Colonic mucosa (tissue), 4 donors: ENCODE results near the gene GRM8. TPM values are rescaled to one million over a fixed set of nuclear protein-coding genes. Genes with fewer than 3 reads are reported as not detected.

Experiments used
- DNase-seq: peaks from one replicate; pipeline ENCODE4 v3.0.0-alpha.2; 2020
- H3K27ac ChIP-seq: fragments of 200-600 bp; one replicate; pipeline ENCODE4 v1.8.0; 2021
- H3K27me3 ChIP-seq: fragments of 200-600 bp; one replicate; pipeline ENCODE4 v1.8.0; 2021
- H3K36me3 ChIP-seq: fragments of 200-600 bp; one replicate; pipeline ENCODE4 v1.8.0; 2021
- H3K4me1 ChIP-seq: fragments of 200-600 bp; one replicate; pipeline ENCODE4 v1.8.0; 2021; ENCODE audit warnings: mild to moderate bottlenecking
- H3K4me3 ChIP-seq: fragments of 200-600 bp; one replicate; pipeline ENCODE4 v1.8.0; 2021
- H3K9ac ChIP-seq, 2 donors: one replicate each; pipeline ENCODE4 v1.7.0; 2013; ENCODE audit warnings: control low read depth in 2 of 2, low read depth in 2 of 2, low read length in 2 of 2
- H3K9me3 ChIP-seq: fragments of 200-600 bp; one replicate; pipeline ENCODE4 v1.8.0; 2021
- intact Hi-C: fragments of 100-400 bp; cut with DNase I; formaldehyde crosslinking; loops from one replicate; pipeline ENCODE4 v1.14.1; 2022
- total RNA-seq, 2 donors: library from RNA; stranded (reverse); fragmentation: NEBNext Ultra II Directional in 1 of 2; extraction: Animal tissue kit (Norgen Biotek cat#: 25700) in 1 of 2; gene quantifications; one replicate each; pipeline ENCODE4 v1.2.1, GENCODE V29; 2021
- TF ChIP-seq, protein P1 (sequence below): fragments of 200-600 bp; IDR thresholded peaks from one replicate; pipeline ENCODE4 v1.8.0; 2022; ENCODE audit warnings: antibody characterized with exemption, mild to moderate bottlenecking
- donor health status: healthy.
- donor health status: DM: no; HTN: no; CAD: no.
- donor health status: DM: no; HTN: no; CAD: no.

GRM8 gene
- total RNA-seq, 2 donors from 2014 or later: 2.2 to 2.5 TPM

DNA sequence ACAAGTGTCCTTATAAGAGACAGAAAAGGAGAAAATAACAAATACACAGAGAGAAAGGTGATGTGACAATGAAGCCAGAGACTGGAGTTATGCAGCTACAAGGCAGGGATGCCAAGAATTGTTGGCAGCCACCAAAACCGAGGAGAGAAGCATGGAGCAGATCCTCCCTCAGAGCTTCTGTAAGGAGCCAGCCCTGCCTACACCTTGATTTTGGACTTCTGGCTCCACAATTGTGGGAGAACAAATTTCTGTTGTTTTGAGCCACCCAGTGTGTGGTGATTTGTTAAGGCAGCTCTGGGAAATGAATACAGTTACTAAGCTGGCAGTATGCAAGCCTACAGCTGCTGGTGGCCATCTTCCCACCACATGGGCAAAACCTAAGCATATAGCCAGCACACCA lies 163.6 kb downstream of the GRM8 start:
- H3K9ac ChIP-seq: no peak overlapping the region
- H3K9me3 ChIP-seq: no peaks in the 10 kb centered on the region
- no peak overlapping the region for H3K4me3 ChIP-seq
- H3K27me3 ChIP-seq: no peaks in the 10 kb centered on the region
- no peak for DNase-seq
- no peak overlapping the region for H3K27ac ChIP-seq
- TF ChIP-seq, protein P1, sequence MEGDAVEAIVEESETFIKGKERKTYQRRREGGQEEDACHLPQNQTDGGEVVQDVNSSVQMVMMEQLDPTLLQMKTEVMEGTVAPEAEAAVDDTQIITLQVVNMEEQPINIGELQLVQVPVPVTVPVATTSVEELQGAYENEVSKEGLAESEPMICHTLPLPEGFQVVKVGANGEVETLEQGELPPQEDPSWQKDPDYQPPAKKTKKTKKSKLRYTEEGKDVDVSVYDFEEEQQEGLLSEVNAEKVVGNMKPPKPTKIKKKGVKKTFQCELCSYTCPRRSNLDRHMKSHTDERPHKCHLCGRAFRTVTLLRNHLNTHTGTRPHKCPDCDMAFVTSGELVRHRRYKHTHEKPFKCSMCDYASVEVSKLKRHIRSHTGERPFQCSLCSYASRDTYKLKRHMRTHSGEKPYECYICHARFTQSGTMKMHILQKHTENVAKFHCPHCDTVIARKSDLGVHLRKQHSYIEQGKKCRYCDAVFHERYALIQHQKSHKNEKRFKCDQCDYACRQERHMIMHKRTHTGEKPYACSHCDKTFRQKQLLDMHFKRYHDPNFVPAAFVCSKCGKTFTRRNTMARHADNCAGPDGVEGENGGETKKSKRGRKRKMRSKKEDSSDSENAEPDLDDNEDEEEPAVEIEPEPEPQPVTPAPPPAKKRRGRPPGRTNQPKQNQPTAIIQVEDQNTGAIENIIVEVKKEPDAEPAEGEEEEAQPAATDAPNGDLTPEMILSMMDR: no peak
- intact Hi-C loops: no loop called here
- H3K4me1 ChIP-seq: no peaks in the 10 kb centered on the region
- H3K36me3 ChIP-seq: no peaks in the 10 kb centered on the region

DNA sequence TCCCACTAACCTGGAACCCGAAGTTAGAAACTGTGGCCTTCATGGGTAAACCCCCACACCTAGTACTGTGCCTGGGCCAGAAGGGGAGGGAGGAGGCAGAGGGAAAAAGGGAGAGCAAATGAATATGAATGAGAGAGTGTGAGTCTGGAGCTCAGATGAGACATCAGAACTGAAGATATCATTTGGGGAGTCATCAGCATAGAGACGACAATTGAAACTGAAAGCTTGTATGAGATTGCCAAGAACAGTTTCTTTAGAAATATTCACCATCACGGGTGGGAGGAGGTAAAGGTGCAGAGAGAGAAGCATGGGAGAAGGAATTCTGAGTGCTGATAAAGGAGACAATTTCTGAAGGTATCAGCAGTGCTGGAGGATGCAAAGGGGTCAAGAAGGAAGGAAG lies 171.2 kb downstream of the GRM8 start:
- Histone ChIP-seq H3K27me3 (no peaks in the 10 kb centered on the region), H3K27ac (no peak overlapping the region), H3K36me3 (no peaks in the 10 kb centered on the region), H3K4me1 (no peaks in the 10 kb centered on the region), H3K9ac (no peak overlapping the region), H3K4me3 (no peak overlapping the region), H3K9me3 (no peaks in the 10 kb centered on the region)
- TF ChIP-seq, protein P1: no peak
- intact Hi-C loops: no loop called here
- no peak for DNase-seq

DNA sequence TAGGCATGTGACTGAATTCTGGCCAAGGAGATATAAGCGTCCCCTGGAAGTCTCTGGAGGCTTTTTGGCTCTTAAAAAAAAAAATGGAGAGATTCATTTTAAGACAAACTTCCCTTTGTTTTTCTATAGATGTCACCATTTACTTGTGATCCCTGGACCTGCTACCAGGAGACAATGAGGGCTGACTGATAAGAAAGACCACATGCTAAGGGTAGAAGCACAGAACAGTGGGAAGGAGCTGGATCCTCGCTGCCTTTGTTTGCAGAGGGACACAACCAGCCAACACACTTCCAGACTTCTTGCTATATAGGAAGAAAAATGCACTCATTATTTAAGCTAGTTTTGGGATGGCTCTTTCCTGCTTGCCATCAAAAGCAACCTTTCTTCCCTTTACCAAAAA lies 172.2 kb downstream of the GRM8 start:
- Histone ChIP-seq H3K9me3 (no peaks in the 10 kb centered on the region), H3K4me1 (no peaks in the 10 kb centered on the region), H3K9ac (no peak overlapping the region), H3K4me3 (no peak overlapping the region), H3K27me3 (no peaks in the 10 kb centered on the region), H3K27ac (no peak overlapping the region), H3K36me3 (no peaks in the 10 kb centered on the region)
- no peak for DNase-seq
- TF ChIP-seq, protein P1: no peak
- intact Hi-C loops: no loop called here

DNA sequence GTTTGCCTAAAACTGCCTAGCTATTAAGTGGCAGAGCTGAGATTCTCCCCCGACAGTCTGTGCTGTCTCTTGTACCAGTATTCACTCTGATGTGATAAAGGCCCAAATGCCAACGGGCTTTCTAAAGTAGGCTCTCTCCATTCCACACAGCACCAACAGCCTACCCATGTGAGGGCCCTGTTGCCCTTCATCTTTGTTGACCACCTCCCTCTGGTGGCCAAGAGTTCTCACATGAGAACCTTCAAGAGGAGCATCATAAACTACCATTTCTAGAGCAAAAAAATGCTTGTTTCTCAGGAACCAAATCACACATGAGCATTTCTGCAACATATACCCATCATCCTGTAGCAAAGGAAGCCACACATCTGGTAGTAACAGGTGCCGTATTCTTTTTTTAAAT lies 185.8 kb downstream of the GRM8 start:
- Histone ChIP-seq H3K9ac (no peak overlapping the region), H3K27ac (no peak overlapping the region), H3K4me1 (no peaks in the 10 kb centered on the region), H3K4me3 (no peak overlapping the region), H3K27me3 (no peaks in the 10 kb centered on the region), H3K9me3 (no peaks in the 10 kb centered on the region), H3K36me3 (no peaks in the 10 kb centered on the region)
- intact Hi-C loops: loop anchor here (5.0 kb wide), 1 partner anchor 265 kb away; no protein-coding TSS in a partner anchor
- DNase-seq: no peak
- TF ChIP-seq, protein P1: no peak

DNA sequence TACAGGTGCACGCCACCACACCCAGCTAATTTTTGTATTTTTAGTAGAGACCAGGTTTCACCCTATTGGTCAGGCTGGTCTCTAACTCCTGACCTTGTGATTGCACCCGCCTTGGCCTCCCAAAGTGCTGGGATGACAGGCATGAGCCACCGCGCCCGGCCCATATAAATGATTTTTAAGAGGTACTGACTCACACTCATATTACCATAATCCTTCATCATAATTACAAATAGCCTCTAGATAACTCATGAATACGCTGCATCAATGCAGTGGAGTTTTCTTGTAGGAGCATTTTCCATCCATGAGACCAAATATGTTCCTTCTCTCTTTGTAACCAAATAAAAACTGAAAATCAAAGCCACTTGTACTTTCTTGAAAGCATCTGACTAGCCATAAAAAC lies 193.3 kb downstream of the GRM8 start:
- Histone ChIP-seq H3K9me3 (no peaks in the 10 kb centered on the region), H3K27ac (no peak overlapping the region), H3K9ac (no peak overlapping the region), H3K4me1 (no peaks in the 10 kb centered on the region), H3K4me3 (no peak overlapping the region), H3K27me3 (no peaks in the 10 kb centered on the region), H3K36me3 (no peaks in the 10 kb centered on the region)
- TF ChIP-seq, protein P1: no peak
- DNase-seq: no peak
- intact Hi-C loops: no loop called here

DNA sequence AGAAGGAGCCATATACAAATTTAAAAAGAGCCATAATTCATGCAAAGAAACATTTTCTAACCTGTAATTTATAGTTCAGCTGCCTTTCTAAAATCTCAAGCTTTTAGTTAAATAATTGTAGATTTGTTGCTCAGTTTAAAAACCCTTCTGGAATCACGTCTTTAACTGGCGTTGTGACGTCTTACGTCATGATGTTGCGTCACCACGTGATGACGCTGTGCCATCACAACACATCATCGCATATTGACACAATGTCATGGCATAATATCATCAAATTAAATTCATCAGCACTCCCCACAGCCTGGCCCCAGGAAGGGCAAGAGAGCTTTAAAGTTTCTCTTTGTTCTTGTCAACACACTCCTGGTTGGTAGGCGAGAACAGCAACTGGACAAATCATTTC lies 194.8 kb downstream of the GRM8 start:
- no peaks in the 10 kb centered on the region for H3K4me1 ChIP-seq
- intact Hi-C loops: no loop called here
- no peak overlapping the region for H3K4me3 ChIP-seq

More for the DNA sequence above, 194.8 kb downstream of the GRM8 start:
- no peak overlapping the region for H3K27ac ChIP-seq
- no peak for DNase-seq
- no peaks in the 10 kb centered on the region for H3K9me3 ChIP-seq
- no peaks in the 10 kb centered on the region for H3K36me3 ChIP-seq
- H3K9ac ChIP-seq: no peak overlapping the region
- H3K27me3 ChIP-seq: no peaks in the 10 kb centered on the region
- TF ChIP-seq, protein P1: no peak
